GM12801 (cell line): ENCODE data around the gene KLRC4.

Experiments used
- CTCF ChIP-seq: IDR thresholded peaks from one replicate; pipeline ENCODE4 v1.5.1; 2011; ENCODE audit warnings: control low read depth; ENCODE audit not compliant: insufficient read length; ENCODE audit errors: extremely low read depth

Gene KLRC4

DNA sequence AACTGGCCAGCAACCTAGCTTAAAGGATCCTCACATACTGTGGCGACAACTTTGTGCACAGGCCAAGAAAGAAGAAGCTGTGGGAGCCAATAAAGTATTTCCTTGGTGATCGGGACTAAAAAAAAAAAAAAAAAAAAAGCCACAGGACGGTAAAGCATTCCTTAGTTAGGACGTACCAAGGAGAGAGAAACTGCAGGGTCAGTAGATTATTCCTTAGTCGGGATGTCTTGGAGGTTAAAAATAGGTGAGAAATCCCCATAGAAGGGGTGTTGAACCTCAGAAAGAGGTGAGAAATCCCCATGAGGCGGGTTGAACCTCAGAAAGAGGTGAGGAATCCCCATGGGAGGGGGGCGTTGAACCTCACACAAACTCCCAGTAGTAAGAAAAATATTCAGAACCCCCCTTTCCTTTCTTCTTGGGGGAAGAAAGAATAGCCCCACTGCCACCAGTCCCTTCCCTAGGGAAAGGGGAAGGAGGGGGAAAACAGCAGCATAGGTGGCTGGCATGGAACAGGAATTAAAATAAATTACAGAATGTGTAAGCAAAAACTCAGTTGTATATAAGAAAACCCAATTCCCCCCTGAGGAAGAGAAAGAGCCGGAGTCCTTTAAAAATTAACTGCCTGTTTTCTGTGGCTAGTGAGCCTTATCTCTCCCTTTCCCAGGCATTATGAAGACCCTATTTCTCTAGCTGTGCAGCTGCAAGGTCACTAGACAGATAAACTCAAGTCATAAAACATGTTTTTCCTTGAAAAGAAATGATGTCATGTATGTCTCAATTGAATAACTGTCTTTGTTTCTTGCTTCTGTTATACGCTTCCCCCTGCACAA is 46.5 kb downstream of the KLRC4 start:
- no peak for TF ChIP-seq CTCF

DNA sequence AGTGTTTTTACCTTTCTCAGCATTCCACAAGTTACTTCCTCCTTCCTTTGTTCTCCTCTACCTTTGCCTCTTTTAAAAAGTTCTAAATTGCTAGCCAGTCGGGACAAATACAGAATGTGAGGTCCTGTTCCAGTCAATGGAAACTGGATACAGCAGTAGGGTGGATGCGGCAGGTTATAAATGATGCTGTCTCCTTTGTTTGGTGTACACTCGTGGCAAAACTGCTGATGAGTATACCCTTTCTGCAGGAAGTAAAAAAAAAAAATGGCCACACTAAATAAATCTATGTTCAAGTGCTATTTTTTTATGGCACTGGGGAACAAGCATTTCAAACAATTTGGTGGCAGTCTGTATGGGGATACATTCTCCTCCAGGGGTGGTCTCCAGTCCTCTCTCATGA is 47.2 kb downstream of the KLRC4 start:
- TF ChIP-seq CTCF: no peak

GRCh38 chr12:10361622-10362021 is 47.9 kb downstream of the KLRC4 start:
- TF ChIP-seq CTCF: no peak

- no peak for TF ChIP-seq CTCF
Observed at GRCh38 chr12:10361084-10361483, 48.5 kb downstream of the KLRC4 start.

DNA sequence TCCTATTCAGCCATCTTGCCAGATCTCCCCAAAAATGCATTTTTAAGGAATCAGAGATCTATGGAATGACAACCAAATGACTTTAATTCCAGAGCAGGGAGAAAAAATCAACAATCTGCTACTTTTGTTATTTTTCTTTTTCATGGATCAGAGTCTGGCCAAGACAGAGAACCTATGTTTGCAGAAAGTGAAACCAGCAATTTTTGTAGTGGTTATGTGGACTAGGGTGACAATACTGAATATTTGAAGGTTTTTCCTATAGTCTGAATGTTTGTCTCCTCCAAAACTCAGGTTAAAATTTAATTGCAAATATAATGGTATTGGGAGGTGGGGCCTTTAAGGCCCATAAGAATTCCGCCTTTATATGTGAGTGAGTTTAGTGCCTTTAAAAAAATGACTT is 50.6 kb downstream of the KLRC4 start:
- TF ChIP-seq CTCF: no peak

DNA sequence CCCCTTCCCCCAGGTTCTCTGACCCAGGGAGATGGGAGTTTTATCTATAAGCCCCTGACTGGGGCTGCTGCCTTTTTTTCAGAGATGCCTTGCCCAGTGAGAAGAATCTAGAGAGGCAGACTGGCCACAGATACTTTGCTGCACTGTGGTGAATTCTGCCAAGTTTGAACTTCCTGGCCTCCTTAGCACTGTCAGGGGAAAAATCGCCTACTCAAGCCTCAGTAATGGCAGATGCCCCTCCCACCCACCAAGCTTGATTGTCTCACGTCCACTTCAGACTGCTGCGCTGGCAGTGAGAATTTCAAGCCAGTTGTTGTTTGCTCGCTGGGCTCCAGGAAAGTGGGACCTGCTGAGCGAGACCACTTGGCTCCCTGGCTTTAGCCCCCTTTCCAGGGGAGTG is 51.4 kb downstream of the KLRC4 start:
- TF ChIP-seq CTCF: no peak
